PC-9 (cell line): ENCODE data around the gene MGAT2. TPM values are rescaled to one million over a fixed set of nuclear protein-coding genes. Genes with fewer than 3 reads are reported as not detected.

ENCODE experiments used
- BruUV-seq: library from RNA; stranded (reverse); fragments of 400-500 nt; replicated peaks from 2 replicates; lab custom pipeline; 2021; lab: Mats Ljungman, UMichigan
- CTCF ChIA-PET: fragments of 300-600 bp; sonication (Branson Sonifier 250); formaldehyde crosslinking; loops from one replicate; lab custom pipeline; 2022; ENCODE audit warnings: antibody characterized with exemption; lab: Charles Lee
- POLR2A ChIA-PET: fragments of 300-600 bp; sonication (Branson Sonifier 250); formaldehyde crosslinking; loops from one replicate; lab custom pipeline; 2022; ENCODE audit warnings: antibody characterized with exemption; ENCODE audit not compliant: unreplicated experiment; lab: Charles Lee
- DNase-seq, 2 experiments: peaks; one replicate each; pipeline versions ENCODE4 v3.0.0 to v3.0.0-alpha.2; 2015 to 2022; ENCODE audit warnings: mixed read lengths in 1 of 2
- H2AFZ ChIP-seq: fragments of 200-600 bp; sonication (generic); 2 replicates; pipeline ENCODE4 v1.8.1; 2017; ENCODE audit warnings: antibody characterized with exemption
- H3F3A ChIP-seq: fragments of 200-600 bp; sonication (generic); 2 replicates; pipeline ENCODE4 v1.8.1; 2017; ENCODE audit warnings: antibody characterized with exemption, mild to moderate bottlenecking, low read depth; ENCODE audit not compliant: insufficient read depth
- H3K27ac ChIP-seq: fragments of 200-600 bp; sonication (generic); 2 replicates; pipeline ENCODE4 v1.6.1; 2016; ENCODE audit warnings: mixed run types
- H3K27me3 ChIP-seq: fragments of 200-600 bp; sonication (generic); 2 replicates; pipeline ENCODE4 v1.6.1; 2016; ENCODE audit warnings: low read depth, mixed run types; ENCODE audit not compliant: insufficient read depth
- H3K36me3 ChIP-seq: fragments of 200-600 bp; sonication (generic); 2 replicates; pipeline ENCODE4 v1.6.1; 2016; ENCODE audit warnings: low read depth, mixed run types
- H3K4me1 ChIP-seq: fragments of 200-600 bp; sonication (generic); replicated peaks from 2 replicates; pipeline ENCODE4 v1.6.1; 2016; ENCODE audit warnings: mixed run types; ENCODE audit not compliant: insufficient read depth
- H3K4me2 ChIP-seq: fragments of 200-600 bp; sonication (generic); 2 replicates; pipeline ENCODE4 v1.6.1; 2017; ENCODE audit warnings: mixed run types
- H3K4me3 ChIP-seq: fragments of 200-600 bp; sonication (generic); 2 replicates; pipeline ENCODE4 v1.6.1; 2016; ENCODE audit warnings: mixed run types
- H3K79me2 ChIP-seq: fragments of 200-600 bp; sonication (generic); 2 replicates; pipeline ENCODE4 v1.6.1; 2017; ENCODE audit warnings: low read depth, mixed run types
- H3K9me2 ChIP-seq: fragments of 200-600 bp; sonication (generic); 2 replicates; pipeline ENCODE4 v1.8.1; 2017; ENCODE audit warnings: mild to moderate bottlenecking; ENCODE audit not compliant: insufficient read depth
- H3K9me3 ChIP-seq: fragments of 200-600 bp; sonication (generic); 2 replicates; pipeline ENCODE4 v1.8.1; 2016; ENCODE audit warnings: low read depth; ENCODE audit not compliant: insufficient read depth
- H4K20me1 ChIP-seq: fragments of 200-600 bp; sonication (generic); 2 replicates; pipeline ENCODE4 v1.8.1; 2017; ENCODE audit not compliant: insufficient read depth
- EZH2 ChIP-seq: fragments of 200-600 bp; sonication (generic); IDR thresholded peaks from 2 replicates; pipeline ENCODE4 v1.8.0; 2017; ENCODE audit warnings: antibody characterized with exemption, low read depth
- intact Hi-C: fragments of 100-400 bp; cut with micrococcal nuclease; formaldehyde crosslinking; loops from one replicate; pipeline ENCODE4 v1.10.0; 2022; ENCODE audit not compliant: unreplicated experiment
- total RNA-seq: library from RNA; stranded (reverse); gene quantifications from 2 replicates; pipeline ENCODE4 v1.2.3, GENCODE V29; 2021
- TF ChIP-seq, protein P1 (sequence below): fragments of 200-600 bp; sonication (generic); conservative IDR thresholded peaks from 2 replicates; pipeline ENCODE4 v1.6.1; 2017; ENCODE audit warnings: mixed run types, antibody characterized with exemption, mild to moderate bottlenecking, moderate library complexity

The MGAT2 gene
- total RNA-seq, 1 experiment from 2014 or later = 22.0 TPM

- DNase-seq = no peak
- peaks cover 24% of the 10 kb centered on the region for H3K36me3 ChIP-seq
- H4K20me1 ChIP-seq = peaks cover 37% of the 10 kb centered on the region
- H3K9me2 ChIP-seq = no peaks in the 10 kb centered on the region
- intact Hi-C loops = no loop called here
- no peaks in the 10 kb centered on the region for H3K27me3 ChIP-seq
- ChIA-PET CTCF (interaction anchor here (0.7 kb wide), 1 partner anchor 56 kb away, joined by 3 read pairs; the partner anchor contains the start of gene KLHDC1), POLR2A (interaction anchor here (0.6 to 0.9 kb wide), 2 partner anchors 113 to 132 kb away, joined by 3 to 10 read pairs; no protein-coding TSS in a partner anchor)
- H2AFZ ChIP-seq = no peak overlapping the region
- peaks cover 92% of the 10 kb centered on the region for H3K79me2 ChIP-seq
- peak overlapping the region; percentile 90 for H3K4me2 ChIP-seq
- H3F3A ChIP-seq = peaks cover 58% of the 10 kb centered on the region
- H3K9me3 ChIP-seq = no peaks in the 10 kb centered on the region
- peaks cover 17% of the 10 kb centered on the region for H3K4me1 ChIP-seq
- TF ChIP-seq, protein P1, sequence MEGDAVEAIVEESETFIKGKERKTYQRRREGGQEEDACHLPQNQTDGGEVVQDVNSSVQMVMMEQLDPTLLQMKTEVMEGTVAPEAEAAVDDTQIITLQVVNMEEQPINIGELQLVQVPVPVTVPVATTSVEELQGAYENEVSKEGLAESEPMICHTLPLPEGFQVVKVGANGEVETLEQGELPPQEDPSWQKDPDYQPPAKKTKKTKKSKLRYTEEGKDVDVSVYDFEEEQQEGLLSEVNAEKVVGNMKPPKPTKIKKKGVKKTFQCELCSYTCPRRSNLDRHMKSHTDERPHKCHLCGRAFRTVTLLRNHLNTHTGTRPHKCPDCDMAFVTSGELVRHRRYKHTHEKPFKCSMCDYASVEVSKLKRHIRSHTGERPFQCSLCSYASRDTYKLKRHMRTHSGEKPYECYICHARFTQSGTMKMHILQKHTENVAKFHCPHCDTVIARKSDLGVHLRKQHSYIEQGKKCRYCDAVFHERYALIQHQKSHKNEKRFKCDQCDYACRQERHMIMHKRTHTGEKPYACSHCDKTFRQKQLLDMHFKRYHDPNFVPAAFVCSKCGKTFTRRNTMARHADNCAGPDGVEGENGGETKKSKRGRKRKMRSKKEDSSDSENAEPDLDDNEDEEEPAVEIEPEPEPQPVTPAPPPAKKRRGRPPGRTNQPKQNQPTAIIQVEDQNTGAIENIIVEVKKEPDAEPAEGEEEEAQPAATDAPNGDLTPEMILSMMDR = no peak
- no peak for TF ChIP-seq EZH2
- BruUV-seq = no TSS peak
- H3K4me3 ChIP-seq = peak overlapping the region; percentile 89; the same call in 1 of the 2 replicates
- no peak overlapping the region for H3K27ac ChIP-seq
These were observed 16.3 kb downstream of the MGAT2 start for GRCh38 chr14:49636866-49637265.

DNA sequence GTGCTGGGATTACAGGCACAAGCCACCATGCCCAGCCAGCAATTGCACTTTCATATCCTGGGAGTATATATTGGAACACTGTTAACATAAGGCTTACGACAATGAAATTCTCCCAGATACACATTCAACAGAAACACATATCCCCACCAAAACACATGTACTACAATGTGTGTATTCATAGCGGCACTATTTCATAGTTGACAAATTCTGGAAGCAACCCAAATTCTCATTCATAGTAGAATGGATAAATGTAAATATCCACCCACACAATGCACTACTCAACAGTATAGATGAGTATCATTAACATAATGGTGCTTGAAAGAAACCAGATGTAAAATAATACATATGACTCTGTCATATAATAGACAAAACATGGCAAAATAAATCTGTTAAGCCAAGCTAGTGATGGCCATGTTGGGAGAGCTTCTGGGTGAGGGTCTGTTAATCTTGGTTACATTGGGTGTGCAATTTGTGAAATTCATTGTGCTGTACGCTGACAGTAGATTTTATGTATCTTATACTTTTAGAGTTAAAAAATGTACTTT is 17.0 kb downstream of the MGAT2 start:
- CTCF ChIA-PET = no interaction called here
- no TSS peak for BruUV-seq

GRCh38 chr14:49640540-49641417 is 20.2 kb downstream of the MGAT2 start:
- peaks cover 13% of the 10 kb centered on the region for H3K4me1 ChIP-seq
- H3K4me3 ChIP-seq = no peak overlapping the region
- DNase-seq = no peak
- H3K9me2 ChIP-seq = no peaks in the 10 kb centered on the region
- peaks cover 27% of the 10 kb centered on the region for H3K36me3 ChIP-seq
- ChIA-PET POLR2A (interaction anchor here (0.6 kb wide), 1 partner anchor 179 kb away, joined by 3 read pairs; no protein-coding TSS in a partner anchor), CTCF (no interaction called here)
- H3K27ac ChIP-seq = no peak overlapping the region
- H3F3A ChIP-seq = peaks cover 56% of the 10 kb centered on the region
- no peaks in the 10 kb centered on the region for H3K27me3 ChIP-seq
- intact Hi-C loops = no loop called here
- H3K4me2 ChIP-seq = no peak overlapping the region
- no peaks in the 10 kb centered on the region for H3K9me3 ChIP-seq
- H2AFZ ChIP-seq = no peak overlapping the region
- BruUV-seq = no TSS peak
- peaks cover 51% of the 10 kb centered on the region for H4K20me1 ChIP-seq
- H3K79me2 ChIP-seq = peaks cover 76% of the 10 kb centered on the region
- no peak for TF ChIP-seq EZH2
- TF ChIP-seq, protein P1 = no peak

More for the DNA sequence above, 17.0 kb downstream of the MGAT2 start:
- TF ChIP-seq EZH2 = no peak
- TF ChIP-seq, protein P1 = no peak
- POLR2A ChIA-PET = interaction anchor here (0.6 kb wide), 1 partner anchor 9 kb away, joined by 3 read pairs; no protein-coding TSS in a partner anchor
- Histone ChIP-seq H3K36me3 (peaks cover 24% of the 10 kb centered on the region), H3K4me2 (no peak overlapping the region), H3K27me3 (no peaks in the 10 kb centered on the region), H3F3A (peaks cover 63% of the 10 kb centered on the region), H3K4me3 (no peak overlapping the region), H3K9me2 (no peaks in the 10 kb centered on the region), H3K79me2 (peaks cover 90% of the 10 kb centered on the region), H3K27ac (no peak overlapping the region), H3K4me1 (peaks cover 14% of the 10 kb centered on the region), H3K9me3 (no peaks in the 10 kb centered on the region), H2AFZ (no peak overlapping the region), H4K20me1 (peaks cover 44% of the 10 kb centered on the region)
- no peak for DNase-seq
- intact Hi-C loops = no loop called here
